Cardiac muscle cell (in vitro differentiated cells and primary cell): ENCODE data around the gene CLDN18. TPM values are rescaled to one million over a fixed set of nuclear protein-coding genes. Genes with fewer than 3 reads are reported as not detected.

ENCODE experiments used
- DNase-seq, 2 donors: peaks; one replicate each; pipeline versions ENCODE4 v3.0.0 to v3.0.0-alpha.2; 2010 to 2017; ENCODE audit warnings: low read depth in 1 of 2, low spot score in 1 of 2
- H3K27ac ChIP-seq: fragments of 200-600 bp; sonication (generic); 2 replicates; pipeline ENCODE4 v1.5.1; 2016
- H3K27me3 ChIP-seq: fragments of 200-600 bp; sonication (generic); 2 replicates; pipeline ENCODE4 v1.6.0; 2016; ENCODE audit warnings: control low read depth
- H3K36me3 ChIP-seq: fragments of 200-600 bp; sonication (generic); 2 replicates; pipeline ENCODE4 v1.5.1; 2016; ENCODE audit warnings: control low read depth
- H3K4me1 ChIP-seq: fragments of 200-600 bp; sonication (generic); 2 replicates; pipeline ENCODE4 v1.8.1; 2017; ENCODE audit warnings: low read depth, mild to moderate bottlenecking, mixed run types
- H3K4me3 ChIP-seq: fragments of 200-600 bp; sonication (generic); 2 replicates; pipeline ENCODE4 v1.5.1; 2016; ENCODE audit warnings: mild to moderate bottlenecking
- H3K9me3 ChIP-seq: fragments of 200-600 bp; sonication (generic); 2 replicates; pipeline ENCODE4 v1.5.1; 2017; ENCODE audit warnings: low read depth, mild to moderate bottlenecking, control low read depth
- polyA plus RNA-seq: library from polyadenylated mRNA; unstranded; fragments of >200 nt; fragmentation: Nextera tagmentation; extraction: Ambion mirVana; gene quantifications from 2 replicates; pipeline ENCODE4 v1.2.1, GENCODE V29; 2016
- total RNA-seq: library from RNA; depleted of rRNA; stranded (reverse); fragments of >200 nt; gene quantifications from 2 replicates; pipeline ENCODE4 v1.2.3, GENCODE V29; 2016
- TF ChIP-seq, protein P1 (sequence below): IDR thresholded peaks from 2 replicates; pipeline ENCODE4 v1.5.1; 2012; ENCODE audit warnings: low read depth, mild to moderate bottlenecking, low read length

CLDN18 gene
- total and polyA plus RNA-seq, 2 experiments from 2014 or later: 0.26 TPM; not detected in 1

DNA sequence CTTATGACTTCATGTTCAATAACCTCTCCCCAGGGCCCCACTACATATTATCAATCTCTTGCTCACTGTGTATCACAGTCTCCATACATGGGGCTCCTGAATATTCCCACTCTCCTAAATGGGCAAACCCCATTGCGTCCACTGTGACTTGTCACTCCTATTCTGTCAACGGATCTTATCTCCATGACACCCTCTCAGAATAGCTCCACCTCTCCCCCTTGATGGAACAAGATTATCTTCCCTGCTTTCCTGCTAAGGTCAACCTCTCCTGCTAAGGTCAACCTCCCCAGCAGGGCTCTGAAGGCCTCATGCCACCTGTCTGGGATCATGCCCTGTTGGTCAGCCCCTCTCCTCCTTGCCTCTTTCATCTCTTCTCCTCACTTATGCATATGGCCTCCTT lies 1.8 kb downstream of the CLDN18 start:
- Histone ChIP-seq H3K36me3 (no peaks in the 10 kb centered on the region), H3K9me3 (no peaks in the 10 kb centered on the region), H3K27me3 (no peaks in the 10 kb centered on the region), H3K27ac (peak overlapping the region; percentile 82), H3K4me1 (peaks cover 22% of the 10 kb centered on the region), H3K4me3 (no peak overlapping the region)
- DNase-seq: peak in 1 of 2 donors; percentile 83
- TF ChIP-seq, protein P1, sequence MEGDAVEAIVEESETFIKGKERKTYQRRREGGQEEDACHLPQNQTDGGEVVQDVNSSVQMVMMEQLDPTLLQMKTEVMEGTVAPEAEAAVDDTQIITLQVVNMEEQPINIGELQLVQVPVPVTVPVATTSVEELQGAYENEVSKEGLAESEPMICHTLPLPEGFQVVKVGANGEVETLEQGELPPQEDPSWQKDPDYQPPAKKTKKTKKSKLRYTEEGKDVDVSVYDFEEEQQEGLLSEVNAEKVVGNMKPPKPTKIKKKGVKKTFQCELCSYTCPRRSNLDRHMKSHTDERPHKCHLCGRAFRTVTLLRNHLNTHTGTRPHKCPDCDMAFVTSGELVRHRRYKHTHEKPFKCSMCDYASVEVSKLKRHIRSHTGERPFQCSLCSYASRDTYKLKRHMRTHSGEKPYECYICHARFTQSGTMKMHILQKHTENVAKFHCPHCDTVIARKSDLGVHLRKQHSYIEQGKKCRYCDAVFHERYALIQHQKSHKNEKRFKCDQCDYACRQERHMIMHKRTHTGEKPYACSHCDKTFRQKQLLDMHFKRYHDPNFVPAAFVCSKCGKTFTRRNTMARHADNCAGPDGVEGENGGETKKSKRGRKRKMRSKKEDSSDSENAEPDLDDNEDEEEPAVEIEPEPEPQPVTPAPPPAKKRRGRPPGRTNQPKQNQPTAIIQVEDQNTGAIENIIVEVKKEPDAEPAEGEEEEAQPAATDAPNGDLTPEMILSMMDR: no peak

DNA sequence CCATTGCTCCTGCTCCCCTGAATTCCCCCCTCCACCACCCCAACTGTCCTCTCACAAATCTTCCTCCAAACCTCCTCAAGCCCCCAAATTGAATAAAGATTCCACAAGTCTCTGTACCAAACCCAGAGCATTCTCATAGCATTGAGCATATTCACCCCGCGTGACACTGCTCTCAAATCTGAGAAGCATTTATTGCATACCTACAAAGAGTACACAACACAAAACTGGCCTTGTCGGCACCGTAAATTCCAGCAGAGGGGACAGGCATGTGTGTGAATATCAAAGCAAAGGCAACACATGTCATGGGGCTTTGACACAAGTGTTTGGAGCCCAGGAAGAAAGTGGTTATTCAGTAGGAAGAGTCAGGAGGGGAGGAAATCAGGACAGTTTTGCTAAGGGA lies 2.6 kb downstream of the CLDN18 start:
- H3K36me3 ChIP-seq: no peaks in the 10 kb centered on the region
- peak overlapping the region; percentile 82 for H3K27ac ChIP-seq
- DNase-seq: peak in 1 of 2 donors; percentile 19
- H3K4me3 ChIP-seq: no peak overlapping the region
- H3K27me3 ChIP-seq: no peaks in the 10 kb centered on the region
- no peaks in the 10 kb centered on the region for H3K9me3 ChIP-seq
- TF ChIP-seq, protein P1: no peak
- H3K4me1 ChIP-seq: peaks cover 22% of the 10 kb centered on the region

DNA sequence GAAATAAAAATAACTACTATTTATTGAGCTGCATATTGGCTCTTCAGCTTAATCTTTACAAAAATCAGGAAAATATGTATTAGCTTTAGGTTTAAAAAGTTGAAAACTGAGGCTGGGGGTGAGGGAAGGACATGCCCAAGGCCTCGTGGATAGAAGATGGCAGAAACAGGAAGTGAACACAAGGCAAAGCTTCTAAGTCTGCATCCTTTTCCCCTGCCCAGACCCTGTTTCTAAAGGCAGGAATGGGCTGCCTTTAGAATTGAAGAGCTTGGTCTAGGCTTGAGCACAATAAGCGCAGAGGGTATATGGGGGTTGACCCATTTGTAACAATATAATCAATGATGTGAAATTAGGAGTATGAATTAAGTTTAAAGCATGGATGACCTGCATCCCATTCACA lies 6.1 kb downstream of the CLDN18 start:
- DNase-seq: no peak
- Histone ChIP-seq H3K4me1 (peaks cover 17% of the 10 kb centered on the region), H3K36me3 (no peaks in the 10 kb centered on the region), H3K27me3 (no peaks in the 10 kb centered on the region), H3K27ac (no peak overlapping the region), H3K9me3 (no peaks in the 10 kb centered on the region), H3K4me3 (no peak overlapping the region)
- TF ChIP-seq, protein P1: no peak

DNA sequence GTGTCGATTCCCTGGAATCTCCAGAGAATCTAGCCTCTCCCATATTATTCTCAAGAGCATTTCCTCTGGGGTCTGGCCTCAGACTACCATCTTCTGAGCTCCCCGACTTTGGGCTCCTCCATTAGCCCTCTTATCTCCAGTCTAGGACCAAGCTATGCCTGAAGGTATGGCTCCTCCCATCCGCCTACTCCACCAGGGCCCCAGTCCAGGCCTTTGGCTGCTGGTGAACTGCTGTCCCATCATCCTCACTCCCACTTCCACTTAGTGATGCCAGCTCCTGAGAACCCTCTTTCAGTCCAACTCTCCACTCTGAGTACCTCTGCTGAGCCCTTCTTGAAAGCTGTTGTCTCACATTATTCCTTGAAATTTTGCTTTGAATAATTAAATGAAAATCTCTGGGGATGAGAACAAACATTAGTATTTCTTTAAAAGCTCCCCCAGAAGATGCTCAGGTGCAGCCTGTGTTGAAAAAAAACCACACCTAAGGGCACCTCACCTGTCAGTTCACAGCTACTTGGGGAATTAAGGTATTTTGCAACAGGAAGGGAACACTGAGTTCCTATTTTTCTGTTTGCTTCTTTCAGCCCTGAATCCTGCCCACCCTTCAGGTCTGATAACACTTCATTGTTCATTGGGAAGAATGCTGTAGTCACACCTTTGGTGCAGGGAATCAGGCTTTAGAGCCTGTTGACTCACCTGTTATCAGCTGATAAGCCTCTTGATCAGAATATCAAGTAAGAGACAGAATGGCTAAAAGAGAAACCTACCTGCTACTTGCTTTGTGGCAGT lies 9.5 kb downstream of the CLDN18 start:
- no peaks in the 10 kb centered on the region for H3K36me3 ChIP-seq
- no peak overlapping the region for H3K27ac ChIP-seq
- H3K27me3 ChIP-seq: no peaks in the 10 kb centered on the region
- no peaks in the 10 kb centered on the region for H3K4me1 ChIP-seq
- TF ChIP-seq, protein P1: no peak
- no peak for DNase-seq
- H3K9me3 ChIP-seq: no peaks in the 10 kb centered on the region
- no peak overlapping the region for H3K4me3 ChIP-seq

DNA sequence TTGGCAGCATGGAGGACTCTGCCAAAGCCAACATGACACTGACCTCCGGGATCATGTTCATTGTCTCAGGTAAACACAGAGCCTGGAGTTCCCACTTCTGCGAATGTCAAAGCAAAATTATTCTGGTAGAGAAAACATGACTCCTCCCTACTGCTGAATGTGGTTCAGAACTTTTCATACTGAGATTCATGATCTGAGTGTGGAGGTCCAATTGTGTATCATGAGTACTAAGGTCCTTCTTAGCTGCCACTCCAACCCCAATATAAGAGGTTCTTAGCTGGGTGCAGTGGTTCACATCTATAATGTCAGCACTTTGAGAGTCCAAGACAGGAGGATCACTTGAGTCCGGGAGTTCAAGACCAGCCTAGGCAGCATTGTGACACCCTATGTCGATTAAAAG lies 13.8 kb downstream of the CLDN18 start:
- H3K27ac ChIP-seq: no peak overlapping the region
- DNase-seq: no peak
- TF ChIP-seq, protein P1: no peak
- no peaks in the 10 kb centered on the region for H3K36me3 ChIP-seq
- no peak overlapping the region for H3K4me3 ChIP-seq
- no peaks in the 10 kb centered on the region for H3K4me1 ChIP-seq
- H3K27me3 ChIP-seq: no peaks in the 10 kb centered on the region
- H3K9me3 ChIP-seq: no peaks in the 10 kb centered on the region
